ENCODE results near the gene MUC6. TPM values are rescaled to one million over a fixed set of nuclear protein-coding genes. Genes with fewer than 3 reads are reported as not detected.
A peak's percentile ranks its signal among the peaks of the same experiment; 100 is the strongest.

Gene MUC6
- total RNA-seq, 1 experiment from 2014 or later: 0.49 TPM

DNA sequence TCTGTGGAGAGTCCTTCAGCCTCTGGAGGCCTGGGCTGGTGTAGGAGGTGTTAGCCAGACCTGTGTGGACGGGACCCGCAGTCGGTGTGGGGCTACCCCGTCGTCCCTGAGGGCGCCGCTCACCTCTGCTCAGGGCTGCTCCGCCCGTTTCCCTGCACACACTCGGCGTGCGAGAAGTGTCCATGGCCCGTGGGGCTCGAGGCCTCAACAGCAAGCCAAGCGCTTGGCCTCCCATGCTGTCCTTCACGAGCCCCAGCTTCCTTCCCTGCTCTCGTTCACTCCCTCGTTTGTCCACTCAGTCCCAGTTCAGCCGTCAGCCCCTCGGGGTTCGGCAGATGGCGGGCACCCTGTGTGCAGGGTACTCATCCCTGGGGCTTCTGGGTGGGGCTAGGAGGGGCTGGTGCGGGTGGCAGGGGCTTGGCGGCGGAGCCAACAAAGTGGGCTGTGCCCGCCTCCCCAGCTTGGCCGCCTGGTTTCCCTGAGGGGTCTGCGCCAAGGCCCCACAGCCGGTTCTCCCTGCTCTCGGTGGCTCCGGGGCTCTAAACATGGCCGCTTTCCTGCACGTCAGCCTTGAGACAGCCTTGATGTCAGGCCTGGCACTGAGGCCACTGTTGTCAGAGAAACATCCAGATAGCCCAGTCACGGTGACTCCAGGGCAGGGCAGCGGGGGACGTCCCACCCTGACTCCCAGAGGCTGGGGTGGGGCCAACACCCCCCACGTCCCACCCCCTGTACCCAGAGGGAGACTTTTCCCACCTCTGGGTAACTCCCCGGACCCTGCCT lies 3.3 kb downstream of the MUC6 start:
- H3K36me3 ChIP-seq (ENCODE audit: control insufficient read depth, insufficient read depth, low read length): no peaks in the 10 kb centered on the region
- intact Hi-C loops (cut with micrococcal nuclease; ENCODE audit: unreplicated experiment) (no loop called here), in situ Hi-C loops (cut with HindIII; ENCODE audit: low pct_unique_long_range_greater_than_20kb, low sequenced_read_pairs) (no loop called here)
- no peaks in the 10 kb centered on the region for H3K27me3 ChIP-seq (ENCODE audit: control insufficient read depth, insufficient read depth, low read length)
- peaks cover 27% of the 10 kb centered on the region for H3K4me1 ChIP-seq (ENCODE audit: control insufficient read depth, insufficient read depth, low read length)
- CTCF ChIA-PET: no interaction called here
- H3K9me3 ChIP-seq (ENCODE audit: control insufficient read depth, insufficient read depth, low read depth, low read length): no peaks in the 10 kb centered on the region
- ATAC-seq: no peak
- H3K4me3 ChIP-seq (ENCODE audit: low read depth in 2 of 2, low read length in 2 of 2): no peak overlapping the region
- no TSS peak for BruUV-seq (replicated peaks)
- TF ChIP-seq TCF7L2 (IDR thresholded peaks at IDR 0.05; ENCODE audit: low read depth, low read length) (no peak), REST (IDR thresholded peaks at IDR 0.05; ENCODE audit: insufficient read depth in 1 of 2, low read depth in 2 of 2, low read length in 1 of 2) (no peak), POLR2AphosphoS5 (IDR thresholded peaks at IDR 0.05; ENCODE audit: low read depth, low read length) (no peak), SIN3A (IDR thresholded peaks at IDR 0.05; ENCODE audit: borderline replicate concordance, insufficient read depth, low read depth, low read length) (no peak)
- TF ChIP-seq, protein P1, sequence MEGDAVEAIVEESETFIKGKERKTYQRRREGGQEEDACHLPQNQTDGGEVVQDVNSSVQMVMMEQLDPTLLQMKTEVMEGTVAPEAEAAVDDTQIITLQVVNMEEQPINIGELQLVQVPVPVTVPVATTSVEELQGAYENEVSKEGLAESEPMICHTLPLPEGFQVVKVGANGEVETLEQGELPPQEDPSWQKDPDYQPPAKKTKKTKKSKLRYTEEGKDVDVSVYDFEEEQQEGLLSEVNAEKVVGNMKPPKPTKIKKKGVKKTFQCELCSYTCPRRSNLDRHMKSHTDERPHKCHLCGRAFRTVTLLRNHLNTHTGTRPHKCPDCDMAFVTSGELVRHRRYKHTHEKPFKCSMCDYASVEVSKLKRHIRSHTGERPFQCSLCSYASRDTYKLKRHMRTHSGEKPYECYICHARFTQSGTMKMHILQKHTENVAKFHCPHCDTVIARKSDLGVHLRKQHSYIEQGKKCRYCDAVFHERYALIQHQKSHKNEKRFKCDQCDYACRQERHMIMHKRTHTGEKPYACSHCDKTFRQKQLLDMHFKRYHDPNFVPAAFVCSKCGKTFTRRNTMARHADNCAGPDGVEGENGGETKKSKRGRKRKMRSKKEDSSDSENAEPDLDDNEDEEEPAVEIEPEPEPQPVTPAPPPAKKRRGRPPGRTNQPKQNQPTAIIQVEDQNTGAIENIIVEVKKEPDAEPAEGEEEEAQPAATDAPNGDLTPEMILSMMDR (IDR thresholded peaks at IDR 0.05): no peak
- H3K27ac ChIP-seq (ENCODE audit: low read length): no peak overlapping the region
- POLR2A ChIA-PET: no interaction called here
- DNase-seq (ENCODE audit: low read depth, low spot score): no peak

GRCh38 chr11:1032310-1032891 lies 4.1 kb downstream of the MUC6 start:
- ChIA-PET POLR2A (no interaction called here), CTCF (no interaction called here)
- TF ChIP-seq TCF7L2 (IDR thresholded peaks at IDR 0.05; ENCODE audit: low read depth, low read length) (no peak), POLR2AphosphoS5 (IDR thresholded peaks at IDR 0.05; ENCODE audit: low read depth, low read length) (0 out of 2 replicates have a peak, but pooled peaks have one; percentile 23)
- intact Hi-C loops (cut with micrococcal nuclease; ENCODE audit: unreplicated experiment) (no loop called here), in situ Hi-C loops (cut with HindIII; ENCODE audit: low pct_unique_long_range_greater_than_20kb, low sequenced_read_pairs) (no loop called here)
- Histone ChIP-seq H3K4me3 (ENCODE audit: low read depth in 2 of 2, low read length in 2 of 2) (no peak overlapping the region), H3K27ac (ENCODE audit: low read length) (no peak overlapping the region), H3K9me3 (ENCODE audit: control insufficient read depth, insufficient read depth, low read depth, low read length) (no peaks in the 10 kb centered on the region), H3K27me3 (ENCODE audit: control insufficient read depth, insufficient read depth, low read length) (no peaks in the 10 kb centered on the region), H3K4me1 (ENCODE audit: control insufficient read depth, insufficient read depth, low read length) (peaks cover 27% of the 10 kb centered on the region), H3K36me3 (ENCODE audit: control insufficient read depth, insufficient read depth, low read length) (no peaks in the 10 kb centered on the region)
- BruUV-seq (replicated peaks): no TSS peak
- DNase-seq (ENCODE audit: low read depth, low spot score) (no peak), ATAC-seq (no peak)
